ENCODE measurements around the gene TMPRSS13. TPM values are rescaled to one million over a fixed set of nuclear protein-coding genes. Genes with fewer than 3 reads are reported as not detected.

Gene TMPRSS13
- total and polyA plus RNA-seq, 2 of the 13 experiments (the other 11 are each of a cell fraction or from before 2014, with no cell fraction given) = not detected

DNA sequence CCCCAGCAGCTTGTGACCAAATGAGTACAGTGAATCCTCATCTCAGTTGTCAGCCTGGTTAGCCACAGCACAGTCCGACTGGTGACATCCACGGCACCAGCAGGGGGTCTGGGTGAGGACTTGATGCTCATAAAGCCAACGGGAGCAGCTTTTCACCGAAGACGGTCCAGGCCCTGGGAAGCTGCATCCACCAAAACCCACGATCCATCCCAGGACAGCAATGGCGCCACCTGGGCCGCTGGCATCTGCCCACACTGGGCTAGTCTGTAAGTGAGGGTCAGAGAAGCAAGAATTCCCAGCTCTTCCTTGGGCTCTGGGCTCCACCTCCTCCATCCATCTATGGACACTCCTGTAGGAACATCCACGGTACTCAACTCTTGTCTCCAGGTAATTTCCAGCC lies 27.6 kb downstream of the TMPRSS13 start (continued):
- TF ChIP-seq, protein P1, sequence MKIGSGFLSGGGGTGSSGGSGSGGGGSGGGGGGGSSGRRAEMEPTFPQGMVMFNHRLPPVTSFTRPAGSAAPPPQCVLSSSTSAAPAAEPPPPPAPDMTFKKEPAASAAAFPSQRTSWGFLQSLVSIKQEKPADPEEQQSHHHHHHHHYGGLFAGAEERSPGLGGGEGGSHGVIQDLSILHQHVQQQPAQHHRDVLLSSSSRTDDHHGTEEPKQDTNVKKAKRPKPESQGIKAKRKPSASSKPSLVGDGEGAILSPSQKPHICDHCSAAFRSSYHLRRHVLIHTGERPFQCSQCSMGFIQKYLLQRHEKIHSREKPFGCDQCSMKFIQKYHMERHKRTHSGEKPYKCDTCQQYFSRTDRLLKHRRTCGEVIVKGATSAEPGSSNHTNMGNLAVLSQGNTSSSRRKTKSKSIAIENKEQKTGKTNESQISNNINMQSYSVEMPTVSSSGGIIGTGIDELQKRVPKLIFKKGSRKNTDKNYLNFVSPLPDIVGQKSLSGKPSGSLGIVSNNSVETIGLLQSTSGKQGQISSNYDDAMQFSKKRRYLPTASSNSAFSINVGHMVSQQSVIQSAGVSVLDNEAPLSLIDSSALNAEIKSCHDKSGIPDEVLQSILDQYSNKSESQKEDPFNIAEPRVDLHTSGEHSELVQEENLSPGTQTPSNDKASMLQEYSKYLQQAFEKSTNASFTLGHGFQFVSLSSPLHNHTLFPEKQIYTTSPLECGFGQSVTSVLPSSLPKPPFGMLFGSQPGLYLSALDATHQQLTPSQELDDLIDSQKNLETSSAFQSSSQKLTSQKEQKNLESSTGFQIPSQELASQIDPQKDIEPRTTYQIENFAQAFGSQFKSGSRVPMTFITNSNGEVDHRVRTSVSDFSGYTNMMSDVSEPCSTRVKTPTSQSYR (CRISPR knock-in tag; IDR thresholded peaks at IDR 0.05; ENCODE audit: borderline replicate concordance) = no peak
- no peak for TF ChIP-seq ZNF138 (CRISPR knock-in tag; IDR thresholded peaks at IDR 0.05; ENCODE audit: low read depth)
- TF ChIP-seq RORA (CRISPR knock-in tag; IDR thresholded peaks at IDR 0.05) = no peak
- no peak for TF ChIP-seq GZF1 (CRISPR knock-in tag; IDR thresholded peaks at IDR 0.05)
- no peak for TF ChIP-seq ZKSCAN1 (IDR thresholded peaks at IDR 0.05; ENCODE audit: low read length)

DNA sequence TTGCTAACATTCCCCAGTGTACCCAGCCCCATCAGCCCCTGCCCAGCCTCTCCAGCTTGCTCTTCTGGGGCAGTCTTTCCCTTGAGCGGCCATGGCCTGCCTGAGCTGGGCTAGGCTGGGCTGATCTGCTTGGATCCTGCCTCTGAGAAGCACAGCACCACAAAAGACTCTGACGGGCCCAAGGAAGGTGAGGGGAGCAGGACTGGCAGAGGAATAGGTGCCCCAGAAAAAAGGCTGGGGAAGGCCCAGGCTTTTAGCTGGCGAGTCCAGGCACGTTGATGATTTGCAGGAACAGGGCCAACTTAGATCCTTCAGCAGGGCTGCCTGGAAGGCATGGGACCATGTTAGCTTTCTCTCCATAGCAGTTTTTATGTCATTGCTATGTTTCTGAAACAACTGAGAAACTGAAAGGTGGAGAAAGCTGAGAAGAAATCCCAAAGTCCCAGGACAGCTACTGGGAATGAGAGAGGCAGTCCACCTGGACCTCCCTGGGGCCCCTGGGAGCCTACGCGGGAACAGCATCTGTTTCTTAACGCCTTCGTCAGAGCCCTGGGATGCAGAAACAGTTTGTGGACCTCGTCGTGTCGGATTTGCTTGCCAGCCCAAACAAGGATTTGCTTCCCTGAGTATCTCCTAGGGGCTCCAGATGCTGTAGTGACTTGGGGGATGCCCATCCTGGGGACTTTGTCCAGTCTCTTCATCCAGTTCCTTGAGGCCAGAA lies 28.3 kb downstream of the TMPRSS13 start:
- no peak overlapping the region for H2AFZ ChIP-seq (ENCODE audit: low read length)
- no peak overlapping the region for H3K4me3 ChIP-seq (replicated peaks in 1 of 3; ENCODE audit: insufficient read depth in 1 of 3, low read depth in 2 of 3, low read length in 3 of 3)
- intact Hi-C loops (cut with micrococcal nuclease; ENCODE audit: unreplicated experiment) = loop anchor here (10.0 kb wide), 1 partner anchor 56 kb away; no protein-coding TSS in a partner anchor
- H3K27me3 ChIP-seq (ENCODE audit: control insufficient read depth in 1 of 2, insufficient read depth in 2 of 2, low read length in 2 of 2) = peaks cover 4 to 60% of the 10 kb centered on the region in 2 experiments; a peak in 3 of 5 replicates
- no peak overlapping the region for H3K27ac ChIP-seq (ENCODE audit: extremely low read length, insufficient read depth, low read length)
- ATAC-seq = no peak
- CTCF ChIA-PET (ENCODE audit: low intra/inter-chr PET ratio, low total read pairs) = no interaction called here
- BruUV-seq (replicated peaks) = no TSS peak
- H3K9me3 ChIP-seq (ENCODE audit: low read length) = no peaks in the 10 kb centered on the region
- no peak overlapping the region for H3K9ac ChIP-seq (ENCODE audit: insufficient read depth, low read depth, low read length)
- in situ Hi-C loops (cut with HindIII; ENCODE audit: extremely low pct_ligation_motif_present, low pct_unique_long_range_greater_than_20kb) = no loop called here
- 36% methylated on average over 8 of the region's 11 CpGs for WGBS (ENCODE audit: low lambda C conversion rate)
- H3K36me3 ChIP-seq (replicated peaks in 1 of 2; ENCODE audit: control insufficient read depth in 1 of 2, insufficient read depth in 2 of 2, low read length in 2 of 2) = no peaks in the 10 kb centered on the region
- no peak for DNase-seq (ENCODE audit: low spot score)
- H3K4me1 ChIP-seq (ENCODE audit: insufficient read depth, low read length) = no peaks in the 10 kb centered on the region
- no peak for FAIRE-seq
- H3K79me2 ChIP-seq (ENCODE audit: insufficient read depth, low read length) = no peaks in the 10 kb centered on the region
- no peaks in the 10 kb centered on the region for H4K20me1 ChIP-seq (ENCODE audit: insufficient read depth, low read length)
- no peak overlapping the region for H3K4me2 ChIP-seq (ENCODE audit: low read depth, low read length)
- POLR2A ChIA-PET = no interaction called here
- TF ChIP-seq, protein P2, sequence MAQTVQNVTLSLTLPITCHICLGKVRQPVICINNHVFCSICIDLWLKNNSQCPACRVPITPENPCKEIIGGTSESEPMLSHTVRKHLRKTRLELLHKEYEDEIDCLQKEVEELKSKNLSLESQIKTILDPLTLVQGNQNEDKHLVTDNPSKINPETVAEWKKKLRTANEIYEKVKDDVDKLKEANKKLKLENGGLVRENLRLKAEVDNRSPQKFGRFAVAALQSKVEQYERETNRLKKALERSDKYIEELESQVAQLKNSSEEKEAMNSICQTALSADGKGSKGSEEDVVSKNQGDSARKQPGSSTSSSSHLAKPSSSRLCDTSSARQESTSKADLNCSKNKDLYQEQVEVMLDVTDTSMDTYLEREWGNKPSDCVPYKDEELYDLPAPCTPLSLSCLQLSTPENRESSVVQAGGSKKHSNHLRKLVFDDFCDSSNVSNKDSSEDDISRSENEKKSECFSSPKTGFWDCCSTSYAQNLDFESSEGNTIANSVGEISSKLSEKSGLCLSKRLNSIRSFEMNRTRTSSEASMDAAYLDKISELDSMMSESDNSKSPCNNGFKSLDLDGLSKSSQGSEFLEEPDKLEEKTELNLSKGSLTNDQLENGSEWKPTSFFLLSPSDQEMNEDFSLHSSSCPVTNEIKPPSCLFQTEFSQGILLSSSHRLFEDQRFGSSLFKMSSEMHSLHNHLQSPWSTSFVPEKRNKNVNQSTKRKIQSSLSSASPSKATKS (CRISPR knock-in tag; IDR thresholded peaks at IDR 0.05) = no peak
- TF ChIP-seq, protein P3, sequence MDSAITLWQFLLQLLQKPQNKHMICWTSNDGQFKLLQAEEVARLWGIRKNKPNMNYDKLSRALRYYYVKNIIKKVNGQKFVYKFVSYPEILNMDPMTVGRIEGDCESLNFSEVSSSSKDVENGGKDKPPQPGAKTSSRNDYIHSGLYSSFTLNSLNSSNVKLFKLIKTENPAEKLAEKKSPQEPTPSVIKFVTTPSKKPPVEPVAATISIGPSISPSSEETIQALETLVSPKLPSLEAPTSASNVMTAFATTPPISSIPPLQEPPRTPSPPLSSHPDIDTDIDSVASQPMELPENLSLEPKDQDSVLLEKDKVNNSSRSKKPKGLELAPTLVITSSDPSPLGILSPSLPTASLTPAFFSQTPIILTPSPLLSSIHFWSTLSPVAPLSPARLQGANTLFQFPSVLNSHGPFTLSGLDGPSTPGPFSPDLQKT (CRISPR knock-in tag; IDR thresholded peaks at IDR 0.05; ENCODE audit: borderline replicate concordance) = no peak
- TF ChIP-seq HDAC6 (IDR thresholded peaks at IDR 0.05; ENCODE audit: low read depth, low read length) (no peak), SNAPC2 (CRISPR knock-in tag; IDR thresholded peaks at IDR 0.05) (no peak), HNRNPK (IDR thresholded peaks at IDR 0.05; ENCODE audit: low read depth, low read length, poor library complexity, severe bottlenecking) (no peak), SPEN (CRISPR knock-in tag; IDR thresholded peaks at IDR 0.05; ENCODE audit: low read depth) (no peak), AKAP8 (CRISPR knock-in tag; IDR thresholded peaks at IDR 0.05) (no peak), CC2D1A (CRISPR knock-in tag; IDR thresholded peaks at IDR 0.05) (no peak)
- TF ChIP-seq, protein P4, sequence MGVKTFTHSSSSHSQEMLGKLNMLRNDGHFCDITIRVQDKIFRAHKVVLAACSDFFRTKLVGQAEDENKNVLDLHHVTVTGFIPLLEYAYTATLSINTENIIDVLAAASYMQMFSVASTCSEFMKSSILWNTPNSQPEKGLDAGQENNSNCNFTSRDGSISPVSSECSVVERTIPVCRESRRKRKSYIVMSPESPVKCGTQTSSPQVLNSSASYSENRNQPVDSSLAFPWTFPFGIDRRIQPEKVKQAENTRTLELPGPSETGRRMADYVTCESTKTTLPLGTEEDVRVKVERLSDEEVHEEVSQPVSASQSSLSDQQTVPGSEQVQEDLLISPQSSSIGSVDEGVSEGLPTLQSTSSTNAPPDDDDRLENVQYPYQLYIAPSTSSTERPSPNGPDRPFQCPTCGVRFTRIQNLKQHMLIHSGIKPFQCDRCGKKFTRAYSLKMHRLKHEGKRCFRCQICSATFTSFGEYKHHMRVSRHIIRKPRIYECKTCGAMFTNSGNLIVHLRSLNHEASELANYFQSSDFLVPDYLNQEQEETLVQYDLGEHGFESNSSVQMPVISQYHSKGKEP (CRISPR knock-in tag; IDR thresholded peaks at IDR 0.05) = no peak

Data from HepG2 (cell line).